ENCODE measurements around the gene CDH12.

DNA sequence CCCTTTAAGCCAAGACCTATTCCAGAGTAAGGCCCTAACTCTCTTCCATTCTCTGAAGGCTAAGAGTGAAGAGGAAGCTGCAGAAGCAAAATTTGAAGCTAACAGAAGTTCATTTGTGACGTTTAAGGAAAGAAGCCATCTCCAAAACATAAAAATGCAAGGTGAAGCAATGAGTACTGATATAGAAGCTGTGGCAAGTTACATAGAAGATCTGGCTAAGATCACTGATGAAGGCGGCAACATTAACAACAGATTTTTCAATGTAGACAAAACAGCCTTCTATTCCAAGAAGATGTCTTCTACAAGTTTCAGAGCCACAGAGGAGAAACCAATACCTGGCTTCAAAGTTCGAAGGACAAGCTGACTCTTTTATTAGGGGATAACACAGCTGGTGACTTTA, 1143.4 kb downstream of the CDH12 start:
- TF ChIP-seq EZH2 (IDR thresholded peaks at IDR 0.05; ENCODE audit: insufficient read depth, poor library complexity, severe bottlenecking) (no peak), EZH2phosphoT487 (IDR thresholded peaks at IDR 0.05; ENCODE audit: insufficient read depth, low read depth) (no peak)
